Activated T-helper 9 cell treated with anti-CD3 and anti-CD28 coated beads, Interleukin-2, amount 50 U/mL, for 16 hours (primary cell): Measurements from ENCODE around the gene NDOR1.
A peak's percentile ranks its signal among the peaks of the same experiment; 100 is the strongest.

Experiments used
- DNase-seq: peaks from one replicate; pipeline ENCODE4 v3.0.0-alpha.2; 2020; ENCODE audit warnings: low read depth

The NDOR1 gene

DNA sequence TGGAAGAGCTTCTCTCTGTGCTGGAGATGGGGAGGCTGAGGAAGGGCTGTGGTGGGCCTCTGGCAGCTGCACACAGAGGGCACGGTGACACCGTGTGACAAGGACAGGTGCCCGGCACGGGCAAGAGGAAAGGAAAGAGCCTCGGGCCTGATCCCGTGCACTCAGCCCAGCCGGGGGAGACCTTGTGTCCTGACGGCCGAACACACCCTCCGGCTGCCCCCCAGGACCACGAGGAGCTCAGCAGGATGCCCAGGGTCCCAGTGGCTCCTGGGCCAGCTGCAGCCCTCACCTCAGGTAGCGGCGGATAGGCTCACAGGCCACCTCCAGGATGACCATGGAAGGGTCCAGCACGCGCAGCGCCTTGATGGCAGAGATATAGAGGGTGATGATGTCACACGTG lies 22.7 kb upstream of the NDOR1 start:
- DNase-seq: no peak

DNA sequence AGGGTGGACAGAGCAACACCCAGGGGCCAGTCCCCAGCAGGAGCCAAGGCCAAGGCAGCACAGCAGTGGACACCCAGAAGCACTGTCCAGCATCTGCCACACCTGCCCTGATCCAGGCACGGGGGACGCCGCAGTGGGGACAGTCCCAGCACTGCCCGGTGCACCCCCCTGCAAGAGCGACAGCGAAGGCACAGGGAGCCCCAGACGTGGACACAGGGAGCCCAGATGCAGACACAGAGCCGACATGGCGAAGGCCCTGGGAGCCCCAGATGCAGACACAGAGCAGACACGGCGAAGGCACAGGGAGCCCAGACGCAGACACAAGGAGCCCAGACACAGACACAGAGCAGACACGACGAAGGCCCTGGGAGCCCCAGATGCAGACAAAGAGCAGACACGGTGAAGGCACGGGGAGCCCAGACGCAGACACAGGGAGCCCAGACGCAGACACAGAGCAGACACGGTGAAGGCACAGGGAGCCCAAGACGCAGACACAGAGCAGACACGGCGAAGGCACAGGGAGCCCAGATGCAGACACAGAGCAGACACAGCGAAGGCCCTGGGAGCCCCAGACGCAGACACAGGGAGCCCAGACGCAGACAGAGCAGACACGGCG lies 21.4 kb upstream of the NDOR1 start:
- DNase-seq: no peak

DNA sequence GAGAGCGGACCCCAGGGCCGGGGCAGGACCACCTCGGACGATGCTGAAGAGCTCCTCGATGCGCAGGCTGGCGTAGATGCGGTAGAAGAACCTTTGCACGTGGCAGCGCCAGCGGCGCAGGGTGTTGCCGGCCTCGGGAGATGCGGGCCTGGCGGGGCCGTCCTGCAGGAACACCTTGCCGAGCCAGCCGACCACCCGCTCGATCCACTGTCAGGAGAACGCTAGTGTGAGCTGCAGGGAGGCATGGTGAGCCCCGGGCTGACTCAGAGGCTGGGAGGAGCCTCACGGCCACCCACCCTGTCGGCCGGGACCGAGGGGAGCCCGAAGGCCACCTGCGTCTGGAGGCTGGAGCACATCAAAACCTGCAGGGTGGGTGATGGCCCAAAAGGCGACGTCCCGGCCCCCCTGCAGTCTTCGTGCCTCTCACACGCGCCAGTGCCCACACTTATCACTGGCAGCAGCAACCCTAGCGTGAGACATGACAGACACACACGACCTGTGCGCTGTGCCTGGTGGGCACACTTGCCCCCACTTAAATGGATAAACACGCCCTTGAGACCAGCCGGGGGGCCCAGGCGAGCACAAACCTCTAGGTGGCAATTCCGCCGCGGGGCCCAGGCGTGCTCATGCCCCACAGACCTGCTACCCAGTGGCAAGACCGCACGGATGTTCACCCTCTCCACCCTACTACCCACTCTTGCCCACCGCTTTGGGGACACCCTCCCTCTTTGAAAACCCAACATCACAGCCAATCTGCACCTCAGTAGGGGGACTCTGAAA lies 20.4 kb upstream of the NDOR1 start:
- no peak for DNase-seq

DNA sequence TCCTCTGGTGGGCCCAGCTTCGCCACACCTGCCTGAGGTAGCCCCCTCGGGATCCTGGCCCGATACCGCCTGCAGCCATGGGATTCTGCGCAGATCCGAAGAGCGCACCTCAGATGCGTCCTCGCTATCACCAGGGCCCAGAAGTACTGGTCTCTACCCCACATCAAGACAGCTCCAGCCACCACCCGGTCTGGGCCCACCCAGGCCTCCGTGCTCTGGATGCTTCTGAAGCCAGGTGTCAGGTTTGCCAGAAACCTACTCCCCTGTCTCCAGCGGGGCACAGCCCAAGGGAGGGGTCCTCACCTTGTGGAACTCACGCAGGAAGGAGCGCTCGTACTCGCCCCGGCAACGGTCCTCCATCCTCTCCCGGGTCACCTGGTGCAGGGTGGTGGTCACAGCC lies 19.6 kb upstream of the NDOR1 start:
- no peak for DNase-seq

DNA sequence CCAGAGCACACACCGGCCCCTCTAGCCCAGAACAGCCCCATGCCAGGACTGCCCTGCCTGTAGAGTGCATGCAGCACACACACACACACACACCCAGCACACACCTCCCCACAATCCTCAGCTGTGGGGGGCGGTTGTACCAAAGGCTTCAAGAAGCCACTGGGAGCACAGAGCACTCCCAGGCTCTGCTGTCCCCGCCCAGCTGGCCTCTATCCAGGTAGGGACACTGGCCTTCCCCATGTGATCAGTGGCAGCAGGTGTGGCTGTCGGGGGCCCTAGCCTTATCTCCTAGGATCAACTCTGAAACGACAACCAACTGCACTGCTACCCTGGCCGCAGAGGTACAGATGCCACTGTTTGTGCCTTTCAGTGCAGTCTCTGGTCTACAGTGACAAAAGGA lies 19.1 kb upstream of the NDOR1 start:
- no peak for DNase-seq

GRCh38 chr9:137187386-137187785 lies 18.1 kb upstream of the NDOR1 start:
- DNase-seq: no peak

DNA sequence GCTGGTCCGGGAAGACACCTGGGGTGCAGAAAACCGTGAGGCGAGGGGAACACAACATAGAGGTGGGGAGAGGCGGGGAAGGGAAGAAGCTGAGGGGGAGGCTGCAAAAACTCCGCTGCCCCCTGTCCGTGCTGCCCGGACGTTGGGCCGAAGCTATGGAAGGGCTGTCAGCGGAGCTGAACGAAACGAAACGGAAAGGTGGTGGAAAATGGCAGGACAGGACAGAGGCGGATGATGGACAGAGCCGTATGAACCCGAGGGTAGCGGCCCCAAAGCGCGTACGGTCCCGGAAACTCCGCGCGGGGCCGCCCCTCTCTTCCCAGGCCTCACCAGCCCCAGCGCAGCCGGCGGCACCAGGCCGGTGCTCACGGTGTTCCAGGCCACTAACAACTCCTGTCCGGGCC lies 17.4 kb upstream of the NDOR1 start:
- DNase-seq: no peak

DNA sequence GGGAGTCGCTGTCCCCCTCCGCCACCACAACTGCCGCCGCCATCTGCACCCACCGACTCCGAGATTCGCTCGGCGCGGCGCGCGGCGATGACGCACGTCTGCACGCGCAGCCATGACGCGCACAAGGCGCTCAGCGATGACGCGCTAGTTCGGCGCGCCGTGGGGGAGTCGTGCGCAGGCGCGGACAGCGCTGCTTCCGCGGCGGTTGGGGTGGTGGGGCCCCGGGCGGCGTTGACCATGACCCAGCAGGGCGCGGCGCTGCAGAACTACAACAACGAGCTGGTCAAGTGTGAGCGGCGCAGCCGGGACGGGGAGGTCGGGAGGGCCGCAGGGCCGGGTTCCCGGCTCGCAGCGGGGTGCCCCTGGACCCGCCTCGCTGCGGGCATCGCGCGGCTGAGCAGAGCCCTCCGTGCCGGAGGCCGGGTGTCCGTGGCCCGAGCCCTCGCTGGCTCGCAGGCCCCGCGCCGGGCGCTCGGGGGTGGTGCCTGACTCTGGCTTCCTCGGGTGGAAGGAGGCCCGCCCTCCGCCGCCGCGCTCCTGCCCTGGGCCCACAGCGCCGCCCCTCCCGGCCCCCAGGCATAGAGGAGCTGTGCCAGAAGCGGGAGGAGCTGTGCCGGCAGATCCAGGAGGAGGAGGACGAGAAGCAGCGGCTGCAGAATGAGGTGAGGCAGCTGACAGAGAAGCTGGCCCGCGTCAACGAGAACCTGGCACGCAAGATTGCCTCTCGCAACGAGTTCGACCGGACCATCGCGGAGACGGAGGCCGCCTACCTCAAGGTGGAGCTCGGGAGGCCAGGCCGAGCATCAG lies 16.8 kb upstream of the NDOR1 start, which contains the start of the genes ANAPC2 and SSNA1:
ANAPC2 (minus strand) TSS at position 71 of the 807 bp plus-strand sequence; CDS start at position 43, 28 bp downstream.
SSNA1 (plus strand) TSS at position 187 of the 807 bp plus-strand sequence; CDS start at position 238, 51 bp downstream.
- DNase-seq: peak; percentile 92

DNA sequence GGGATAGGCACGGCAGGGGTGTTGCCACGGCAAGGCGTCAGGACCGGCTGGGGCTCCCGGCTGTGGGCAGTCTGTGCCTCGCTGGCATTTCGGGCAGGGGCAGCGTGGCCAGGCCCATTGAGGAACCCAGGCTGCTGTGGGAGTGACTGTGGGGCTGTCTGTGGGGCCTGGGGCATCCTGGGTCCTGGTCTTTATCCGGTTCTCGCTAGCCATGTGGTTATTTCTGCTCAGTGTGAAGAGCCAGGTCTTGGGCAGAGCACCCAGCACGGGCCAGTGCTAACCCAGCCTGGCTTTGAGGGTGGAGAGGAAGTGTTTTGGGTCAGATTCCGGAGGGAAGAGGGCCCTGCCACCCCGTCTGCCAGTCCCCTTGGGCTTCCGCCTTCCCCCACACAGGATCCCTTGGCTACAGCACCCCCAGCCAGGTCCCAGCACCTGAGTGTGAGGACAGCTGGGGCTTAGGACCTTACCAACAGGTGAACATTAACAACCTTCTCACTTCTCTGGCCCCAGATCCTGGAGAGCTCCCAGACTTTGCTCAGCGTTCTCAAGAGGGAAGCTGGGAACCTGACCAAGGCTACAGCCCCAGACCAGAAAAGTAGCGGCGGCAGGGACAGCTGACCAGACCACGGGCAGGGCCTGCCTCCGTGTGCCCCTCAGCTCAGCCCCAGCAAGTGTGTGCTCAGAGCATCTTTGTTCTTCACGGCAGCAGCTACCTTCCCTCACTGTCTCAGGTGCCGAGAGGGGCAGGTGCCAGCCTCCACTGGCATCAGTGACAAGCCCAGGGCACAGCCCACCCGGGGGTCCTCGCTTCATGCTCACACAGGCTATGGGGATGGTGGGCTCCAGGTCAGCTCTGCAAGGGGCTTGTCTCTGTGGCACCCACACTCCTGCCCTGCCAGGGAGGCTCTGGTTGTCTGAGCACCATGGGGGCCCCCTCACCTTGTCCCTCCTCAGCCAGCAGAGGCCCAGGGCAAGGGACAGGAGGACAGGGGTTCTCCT lies 15.9 kb upstream of the NDOR1 start:
- DNase-seq: no peak

GRCh38 chr9:137190315-137190856 lies 15.1 kb upstream of the NDOR1 start:
- DNase-seq: no peak

GRCh38 chr9:137191245-137191644 lies 14.3 kb upstream of the NDOR1 start:
- DNase-seq: no peak

- no peak for DNase-seq
Observed at GRCh38 chr9:137191691-137192447, 13.6 kb upstream of the NDOR1 start.

DNA sequence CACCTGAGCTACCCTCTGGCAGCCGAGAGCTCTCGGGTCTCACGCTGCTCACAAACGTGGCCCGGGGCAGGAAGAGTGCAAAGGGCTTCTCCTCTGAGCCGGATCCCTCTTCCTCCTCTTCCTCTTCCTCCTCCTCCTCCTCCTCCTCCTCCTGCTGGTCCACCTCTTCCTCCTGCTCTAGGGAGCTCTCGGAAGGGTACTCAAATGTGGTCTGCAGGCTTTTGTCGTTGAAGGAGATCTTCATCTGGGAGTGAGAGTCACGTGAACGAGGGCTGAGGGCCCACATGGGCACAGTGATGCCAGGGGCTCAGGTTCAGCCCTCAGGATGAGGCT lies 13.1 kb upstream of the NDOR1 start:
- no peak for DNase-seq

DNA sequence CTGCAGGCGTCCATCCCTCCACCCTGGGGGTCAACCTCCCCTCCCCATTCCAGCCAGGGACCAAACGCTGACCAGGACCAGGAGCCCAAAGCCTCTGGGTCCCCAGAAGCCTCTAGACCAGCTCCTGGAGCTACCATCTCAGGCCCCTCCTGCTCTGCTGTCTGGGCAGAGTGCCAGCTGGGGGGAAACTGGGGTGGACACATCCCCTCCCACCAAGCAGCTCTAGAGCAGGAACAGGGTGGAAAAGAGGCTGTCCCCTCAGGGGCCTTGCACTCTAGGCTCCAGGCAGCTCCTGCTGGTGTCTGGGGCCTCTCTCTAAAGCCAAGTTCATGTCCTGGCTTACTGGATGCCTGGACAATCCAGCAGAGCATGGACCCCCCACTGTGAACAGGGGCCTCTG lies 12.6 kb upstream of the NDOR1 start:
- DNase-seq: no peak

DNA sequence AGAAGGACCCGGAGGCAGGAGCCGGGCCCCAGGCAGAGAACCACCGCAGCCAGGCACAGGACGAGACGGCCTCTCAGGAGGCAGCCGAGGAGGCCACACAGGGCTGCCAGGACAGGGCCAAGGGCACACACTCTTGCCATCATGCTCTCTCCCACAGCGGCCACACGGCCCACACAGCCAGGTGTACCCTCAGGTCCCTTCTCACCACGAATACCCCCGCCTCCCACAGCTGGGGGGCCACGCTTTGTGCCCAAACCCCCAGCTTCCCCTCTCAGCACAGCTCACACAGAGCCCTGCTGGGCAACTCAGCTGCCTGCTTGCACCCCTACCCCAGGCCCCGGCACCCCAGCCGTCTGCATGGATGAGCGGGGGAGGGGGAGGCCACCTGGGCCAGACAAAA lies 11.7 kb upstream of the NDOR1 start:
- DNase-seq: no peak

- no peak for DNase-seq
Observed at GRCh38 chr9:137194388-137194787, 11.1 kb upstream of the NDOR1 start.

DNA sequence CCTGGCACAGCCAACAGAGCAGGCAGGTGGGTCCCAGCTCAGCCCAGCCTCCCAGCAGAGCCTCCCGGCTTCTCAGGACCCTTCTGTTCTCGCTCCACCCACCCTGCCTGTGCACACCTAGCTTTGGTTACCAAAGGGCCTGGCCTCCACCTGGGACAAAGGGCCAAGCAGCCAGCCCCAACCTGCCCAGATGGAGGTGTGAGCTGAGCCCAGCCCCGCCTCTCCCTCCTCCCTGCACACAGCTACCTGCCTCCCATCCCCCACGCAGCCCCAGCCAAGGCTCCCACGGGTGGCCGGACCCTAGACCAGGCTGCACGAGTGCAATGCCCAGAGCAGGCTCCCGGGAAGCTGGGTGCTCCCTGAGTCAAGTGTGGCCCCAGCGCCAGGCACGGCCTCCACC lies 10.6 kb upstream of the NDOR1 start:
- no peak for DNase-seq

DNA sequence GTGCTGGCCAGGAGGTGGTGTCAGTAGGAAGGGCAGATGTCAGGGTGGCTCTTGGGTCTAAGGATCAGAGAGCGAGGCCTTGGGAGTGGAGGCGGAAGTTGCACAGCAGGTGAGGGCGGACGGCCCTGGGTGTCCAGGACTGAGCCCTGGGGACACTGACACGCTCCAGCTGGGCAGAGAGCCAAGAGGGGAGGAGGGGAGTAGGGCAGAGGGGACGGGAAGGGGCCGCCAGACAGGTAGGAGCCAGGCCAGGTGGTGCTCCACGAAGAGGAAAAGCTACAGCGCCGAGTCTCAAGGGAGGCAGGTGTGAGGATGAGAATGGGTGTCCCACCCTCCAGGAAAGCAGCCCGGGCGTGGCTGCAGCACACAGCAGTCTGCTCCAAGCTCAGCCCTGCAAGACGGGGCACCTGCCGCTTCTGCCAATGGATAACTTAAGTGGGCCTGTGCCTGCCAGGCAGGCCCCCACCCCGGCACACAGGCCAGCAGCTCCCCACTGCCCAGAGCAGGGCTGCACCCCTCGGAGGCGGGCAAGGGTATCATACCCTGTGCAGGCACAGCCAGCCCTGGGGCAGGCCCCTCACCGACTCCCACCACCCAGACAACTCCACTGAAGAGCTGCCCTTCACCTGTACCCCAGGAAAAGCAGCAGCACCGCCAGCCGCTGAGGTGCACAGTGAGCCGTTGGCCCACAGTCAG lies 9.8 kb upstream of the NDOR1 start:
- no peak for DNase-seq

DNA sequence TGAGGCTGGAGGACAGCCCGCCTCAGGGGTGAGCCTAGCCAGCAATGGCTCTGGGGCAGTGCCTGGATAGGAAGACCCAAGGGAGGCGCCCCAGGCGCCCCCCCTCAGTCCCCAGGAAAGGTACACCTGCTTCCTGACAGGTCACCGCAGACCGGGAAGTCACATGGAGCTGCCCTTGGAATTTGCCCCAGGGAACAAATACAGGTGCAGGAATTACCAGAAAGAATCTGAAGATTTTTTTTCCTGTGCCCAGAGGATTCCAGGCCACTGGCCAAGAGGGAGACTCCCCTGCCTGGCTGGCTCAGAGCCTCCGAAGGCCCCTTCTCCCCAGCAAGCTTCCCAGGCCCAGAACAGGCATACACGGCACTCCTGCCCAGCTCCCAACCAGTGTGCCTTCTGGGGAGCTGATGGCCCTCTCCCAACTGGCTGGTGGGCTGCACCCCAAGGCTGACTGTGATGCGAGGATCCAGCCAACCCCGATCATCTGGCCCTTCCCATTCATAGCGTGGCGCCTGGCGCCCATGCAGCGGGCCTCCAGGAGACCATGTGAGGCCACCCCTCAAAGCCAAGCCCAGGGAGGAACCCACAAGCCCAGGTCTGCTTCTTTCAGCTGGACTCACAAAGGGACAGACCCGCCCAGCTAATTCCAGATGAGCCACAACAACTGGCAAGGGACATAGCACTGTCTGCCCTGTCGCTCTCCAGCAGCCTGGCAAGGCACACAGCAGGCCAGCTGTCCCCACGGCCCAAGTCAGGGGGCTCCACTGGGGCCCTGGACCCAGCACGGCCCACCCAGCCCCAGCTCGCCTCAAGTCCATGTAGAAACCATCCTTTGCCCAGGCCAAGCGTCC lies 7.2 kb upstream of the NDOR1 start:
- no peak for DNase-seq
